Loucy (cell line): ENCODE results near the gene INPP4A.

Source experiments
- EZH2phosphoT487 ChIP-seq: fragments of 200-600 bp; IDR thresholded peaks from 2 replicates; pipeline ENCODE4 v1.6.1; 2018; ENCODE audit warnings: antibody characterized with exemption, mild to moderate bottlenecking, moderate library complexity, borderline replicate concordance
- TF ChIP-seq, protein P1 (sequence below): fragments of 200-600 bp; sonication (generic); conservative IDR thresholded peaks from 2 replicates; pipeline ENCODE4 v1.5.1; 2014; ENCODE audit warnings: mild to moderate bottlenecking, antibody characterized with exemption, low read length

GRCh38 chr2:98467652-98468051 is 23.0 kb downstream of the INPP4A start:
- TF ChIP-seq, protein P1, sequence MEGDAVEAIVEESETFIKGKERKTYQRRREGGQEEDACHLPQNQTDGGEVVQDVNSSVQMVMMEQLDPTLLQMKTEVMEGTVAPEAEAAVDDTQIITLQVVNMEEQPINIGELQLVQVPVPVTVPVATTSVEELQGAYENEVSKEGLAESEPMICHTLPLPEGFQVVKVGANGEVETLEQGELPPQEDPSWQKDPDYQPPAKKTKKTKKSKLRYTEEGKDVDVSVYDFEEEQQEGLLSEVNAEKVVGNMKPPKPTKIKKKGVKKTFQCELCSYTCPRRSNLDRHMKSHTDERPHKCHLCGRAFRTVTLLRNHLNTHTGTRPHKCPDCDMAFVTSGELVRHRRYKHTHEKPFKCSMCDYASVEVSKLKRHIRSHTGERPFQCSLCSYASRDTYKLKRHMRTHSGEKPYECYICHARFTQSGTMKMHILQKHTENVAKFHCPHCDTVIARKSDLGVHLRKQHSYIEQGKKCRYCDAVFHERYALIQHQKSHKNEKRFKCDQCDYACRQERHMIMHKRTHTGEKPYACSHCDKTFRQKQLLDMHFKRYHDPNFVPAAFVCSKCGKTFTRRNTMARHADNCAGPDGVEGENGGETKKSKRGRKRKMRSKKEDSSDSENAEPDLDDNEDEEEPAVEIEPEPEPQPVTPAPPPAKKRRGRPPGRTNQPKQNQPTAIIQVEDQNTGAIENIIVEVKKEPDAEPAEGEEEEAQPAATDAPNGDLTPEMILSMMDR, result no peak
- TF ChIP-seq EZH2phosphoT487, result no peak
